NB4 (cell line): ENCODE data around the gene GPRC5A.
A peak's percentile ranks its signal among the peaks of the same experiment; 100 is the strongest.

Source experiments
- DNase-seq: peaks from one replicate; pipeline ENCODE4 v3.0.0; 2010; ENCODE audit warnings: low read depth
- H3K4me3 ChIP-seq: one replicate; pipeline ENCODE4 v1.5.1; 2011; ENCODE audit warnings: mild to moderate bottlenecking, low read depth, low read length, moderate library complexity
- CTCF ChIP-seq: IDR thresholded peaks from one replicate; pipeline ENCODE4 v1.5.1; 2012; ENCODE audit warnings: low read depth, low read length
- MAX ChIP-seq: IDR thresholded peaks from 2 replicates; pipeline ENCODE4 v1.6.1; 2011; ENCODE audit warnings: low read depth, low read length
- MYC ChIP-seq: IDR thresholded peaks from 2 replicates; pipeline ENCODE4 v1.6.1; 2011; ENCODE audit warnings: low read depth, low read length
- POLR2A ChIP-seq: IDR thresholded peaks from 2 replicates; pipeline ENCODE4 v1.6.1; 2011; ENCODE audit warnings: mild to moderate bottlenecking; ENCODE audit not compliant: insufficient read length; ENCODE audit errors: extremely low read depth

GPRC5A gene

GRCh38 chr12:12954356-12954755, 63.0 kb downstream of the GPRC5A start:
- no peak for TF ChIP-seq POLR2A
- TF ChIP-seq CTCF, result no peak
- TF ChIP-seq MAX, result no peak
- TF ChIP-seq MYC, result no peak
- DNase-seq, result no peak
- no peak overlapping the region for H3K4me3 ChIP-seq

GRCh38 chr12:12954878-12955625, 63.7 kb downstream of the GPRC5A start:
- DNase-seq, result peak; percentile 3
- no peak for TF ChIP-seq POLR2A
- no peak for TF ChIP-seq MAX
- no peak for TF ChIP-seq CTCF
- TF ChIP-seq MYC, result no peak

GRCh38 chr12:12958886-12959285, 67.5 kb downstream of the GPRC5A start:
- TF ChIP-seq MYC (no peak), MAX (no peak), POLR2A (no peak), CTCF (no peak)
- no peak overlapping the region for H3K4me3 ChIP-seq
- no peak for DNase-seq

More at GRCh38 chr12:12954878-12955625, 63.7 kb downstream of the GPRC5A start:
- no peak overlapping the region for H3K4me3 ChIP-seq

- no peak overlapping the region for H3K4me3 ChIP-seq
Observed at GRCh38 chr12:12960639-12961209, 69.4 kb downstream of the GPRC5A start.

GRCh38 chr12:12964255-12964654, 72.9 kb downstream of the GPRC5A start:
- no peak overlapping the region for H3K4me3 ChIP-seq
- peak; percentile 89 for DNase-seq
- TF ChIP-seq MAX (0 out of 2 replicates have a peak, but pooled peaks have one; percentile 49), POLR2A (no peak), CTCF (no peak), MYC (no peak)

More at GRCh38 chr12:12960639-12961209, 69.4 kb downstream of the GPRC5A start:
- TF ChIP-seq CTCF (no peak), MAX (no peak), MYC (no peak), POLR2A (no peak)
- DNase-seq, result no peak
